Fibroblast of skin of abdomen (primary cell): ENCODE measurements around the gene GRK3.
"Not testable (repeated sequence)": the region's sequence is repeated elsewhere in the genome, so short reads cannot be mapped to it uniquely, and the experiment has no call there.

ENCODE experiments used
- DNase-seq: peaks from one replicate; pipeline ENCODE4 v3.0.0-alpha.2; 2013

GRK3 gene

GRCh38 chr22:25574736-25575135 is 10.3 kb downstream of the GRK3 start:
- no peak for DNase-seq

GRCh38 chr22:25575674-25576392 is 11.4 kb downstream of the GRK3 start:
- DNase-seq: not testable (repeated sequence)

- DNase-seq: not testable (repeated sequence)
Measured at GRCh38 chr22:25581452-25581851, 17.0 kb downstream of the GRK3 start.

- peak; percentile 68 for DNase-seq
Measured at GRCh38 chr22:25582946-25583345, 18.5 kb downstream of the GRK3 start.

GRCh38 chr22:25584993-25585392 is 20.5 kb downstream of the GRK3 start:
- peak; percentile 57 for DNase-seq

GRCh38 chr22:25589664-25590063 is 25.2 kb downstream of the GRK3 start:
- not testable (repeated sequence) for DNase-seq

- not testable (repeated sequence) for DNase-seq
Measured at GRCh38 chr22:25593323-25593722, 28.8 kb downstream of the GRK3 start.

- no peak for DNase-seq
Measured at GRCh38 chr22:25598609-25599008, 34.1 kb downstream of the GRK3 start.

- DNase-seq: no peak
Measured at GRCh38 chr22:25602445-25602844, 38.0 kb downstream of the GRK3 start.

- no peak for DNase-seq
Measured at GRCh38 chr22:25602916-25603315, 38.4 kb downstream of the GRK3 start.

GRCh38 chr22:25605146-25605545 is 40.7 kb downstream of the GRK3 start:
- not testable (repeated sequence) for DNase-seq

- DNase-seq: not testable (repeated sequence)
Measured at GRCh38 chr22:25605565-25605964, 41.1 kb downstream of the GRK3 start.

GRCh38 chr22:25611284-25611683 is 46.8 kb downstream of the GRK3 start:
- not testable (repeated sequence) for DNase-seq

- DNase-seq: not testable (repeated sequence)
Measured at GRCh38 chr22:25613131-25613530, 48.7 kb downstream of the GRK3 start.

- DNase-seq: not testable (repeated sequence)
Measured at GRCh38 chr22:25613558-25613957, 49.1 kb downstream of the GRK3 start.

- DNase-seq: not testable (repeated sequence)
Measured at GRCh38 chr22:25614791-25615190, 50.3 kb downstream of the GRK3 start.

- peak; percentile 79 for DNase-seq
Measured at GRCh38 chr22:25621986-25622385, 57.5 kb downstream of the GRK3 start.

- DNase-seq: no peak
Measured at GRCh38 chr22:25623310-25623734, 58.8 kb downstream of the GRK3 start.

- DNase-seq: no peak
Measured at GRCh38 chr22:25623851-25624250, 59.4 kb downstream of the GRK3 start.

- no peak for DNase-seq
Measured at GRCh38 chr22:25624476-25624875, 60.0 kb downstream of the GRK3 start.

GRCh38 chr22:25625747-25626623 is 61.5 kb downstream of the GRK3 start:
- not testable (repeated sequence) for DNase-seq

- DNase-seq: no peak
Measured at GRCh38 chr22:25626624-25626990, 62.1 kb downstream of the GRK3 start.

- DNase-seq: peak; percentile 17
Measured at GRCh38 chr22:25627271-25627852, 62.9 kb downstream of the GRK3 start.
